Left ventricle myocardium superior (tissue), 1 donor: ENCODE measurements around the gene MC2R. TPM values are rescaled to one million over a fixed set of nuclear protein-coding genes. Genes with fewer than 3 reads are reported as not detected.

Experiments used
- ATAC-seq: fragments of 200-7000 bp; cut with Tn5 transposase; one replicate; pipeline ENCODE4 v1.9.1; 2020; ENCODE audit warnings: mild to moderate bottlenecking, moderate library complexity
- DNase-seq: peaks from one replicate; pipeline ENCODE4 v3.0.0-alpha.2; 2020
- intact Hi-C: fragments of 100-400 bp; cut with micrococcal nuclease; formaldehyde crosslinking; loops from one replicate; pipeline ENCODE4 v1.11.0; 2022
- long read RNA-seq: library from polyadenylated mRNA; unstranded; transcript quantifications from one replicate; pipeline ENCODE4 v2.0.0, GENCODE V29; 2021
- total RNA-seq: library from RNA; stranded (reverse); fragmentation: NEBNext Ultra II Directional; extraction: Animal tissue kit (Norgen Biotek cat#: 25700); gene quantifications from one replicate; pipeline ENCODE4 v1.2.1, GENCODE V29; 2021
- donor health status: DM: no; HTN: yes; CAD: no; lungs with severe emphysema.

Gene MC2R
- total RNA-seq = not detected
- long read RNA-seq = 0 reads

DNA sequence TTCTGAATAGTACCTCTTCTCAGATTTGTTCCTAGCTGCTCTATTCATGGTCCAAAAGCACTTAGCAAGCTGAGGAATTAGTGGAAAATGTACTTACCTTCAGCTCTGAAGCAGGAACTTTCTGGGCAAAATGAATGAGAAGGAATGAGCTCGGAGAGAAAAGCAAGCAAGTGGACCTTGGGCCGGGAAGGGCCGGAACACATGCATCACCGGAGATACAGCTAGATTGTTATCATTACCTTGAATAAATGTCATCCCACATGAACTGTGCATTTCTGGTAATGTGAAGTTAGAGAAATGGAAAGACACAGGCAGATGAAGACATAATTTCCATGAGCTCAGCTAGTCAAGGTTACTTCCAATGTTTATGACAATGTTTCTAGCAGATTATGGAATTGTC is at the start of gene MC2R:
TSS of gene MC2R (minus strand) at position 146 of the 400 bp plus-strand sequence. CDS start 30,018 bp downstream, outside the sequence.
- ATAC-seq = no peak
- intact Hi-C loops = no loop called here
- no peak for DNase-seq

DNA sequence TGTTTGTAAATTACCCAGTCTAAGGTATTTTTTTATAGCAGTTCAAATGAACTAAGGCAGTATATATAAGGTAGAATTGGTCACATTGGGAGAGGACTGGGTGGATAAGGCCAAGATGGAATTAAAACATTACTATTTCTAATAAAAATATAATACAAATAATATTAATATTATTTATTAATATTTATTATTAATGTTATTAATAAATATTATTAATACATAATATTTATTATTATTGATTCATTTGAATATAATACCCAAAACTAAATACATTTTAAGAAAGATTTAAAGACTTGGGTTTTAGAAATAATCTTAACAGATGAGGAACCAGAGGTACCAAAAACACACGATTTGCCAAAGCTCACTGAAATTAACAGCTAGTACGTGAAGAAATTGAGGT is 30.5 kb upstream of the MC2R start:
- ATAC-seq (no peak), DNase-seq (no peak)
- intact Hi-C loops = loop anchor here (10.0 kb wide), 1 partner anchor 59 kb away; no protein-coding TSS in a partner anchor

DNA sequence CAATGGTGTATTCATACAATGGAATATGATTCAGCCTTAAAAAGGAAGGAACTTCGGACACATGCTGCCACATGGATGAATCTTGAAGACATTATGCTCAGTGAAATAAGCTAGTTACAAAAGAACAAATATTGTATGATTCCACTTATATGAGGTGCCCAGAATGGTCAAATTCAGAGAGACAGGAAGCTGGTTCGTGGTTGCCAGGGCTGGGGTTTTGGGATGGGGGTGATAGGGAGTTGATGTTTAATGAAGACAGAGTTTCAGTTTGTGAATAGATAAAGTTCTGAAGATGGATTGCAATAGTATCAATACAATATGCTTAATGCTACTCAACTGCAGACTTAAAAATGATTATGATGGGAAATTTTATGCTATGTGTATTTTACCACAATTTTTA is 28.0 kb upstream of the MC2R start:
- DNase-seq (no peak), ATAC-seq (no peak)
- intact Hi-C loops = loop anchor here (10.0 kb wide), 1 partner anchor 61 kb away; no protein-coding TSS in a partner anchor

DNA sequence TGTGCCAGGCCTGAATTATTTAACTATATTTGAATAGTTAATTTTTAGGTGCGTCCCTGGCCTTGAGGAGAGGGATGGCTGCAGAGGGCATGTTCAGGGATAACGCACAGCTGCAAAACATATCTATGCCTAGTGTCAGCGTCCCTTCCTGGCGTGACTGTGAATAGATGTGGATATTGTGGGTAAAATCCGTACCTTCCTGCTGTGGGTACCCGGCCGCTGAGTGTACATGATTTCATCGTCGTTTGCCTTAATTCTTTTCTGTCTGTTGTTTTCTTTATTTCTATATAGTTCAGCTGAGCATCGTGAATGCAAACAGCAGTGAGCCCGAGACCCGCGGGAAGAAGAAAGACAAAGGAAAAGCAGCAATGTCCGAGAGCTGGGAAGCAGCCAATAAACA is 25.0 kb upstream of the MC2R start:
- ATAC-seq (no peak), DNase-seq (no peak)
- intact Hi-C loops = loop anchor here (10.0 kb wide), 1 partner anchor 64 kb away; no protein-coding TSS in a partner anchor

DNA sequence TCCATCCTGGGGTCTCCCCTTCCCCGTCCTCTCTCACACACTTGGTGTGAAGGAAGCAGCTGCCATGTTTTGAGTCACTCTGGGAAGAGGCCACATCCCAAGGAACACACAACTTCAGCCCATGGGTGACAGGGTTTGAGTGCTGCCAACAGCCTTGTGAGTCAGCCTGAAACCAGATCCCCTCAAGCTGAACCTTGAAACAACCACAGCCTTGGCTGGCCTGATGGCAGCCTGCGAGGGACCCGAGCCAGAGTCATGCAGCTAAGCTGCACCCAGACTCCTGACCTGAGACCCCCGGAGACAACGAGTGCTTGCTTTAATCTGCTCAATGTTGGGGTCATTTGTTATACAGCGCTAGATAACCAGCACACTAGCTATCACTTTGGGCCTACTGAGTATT is 19.3 kb upstream of the MC2R start:
- ATAC-seq (no peak), DNase-seq (no peak)
- intact Hi-C loops = no loop called here

DNA sequence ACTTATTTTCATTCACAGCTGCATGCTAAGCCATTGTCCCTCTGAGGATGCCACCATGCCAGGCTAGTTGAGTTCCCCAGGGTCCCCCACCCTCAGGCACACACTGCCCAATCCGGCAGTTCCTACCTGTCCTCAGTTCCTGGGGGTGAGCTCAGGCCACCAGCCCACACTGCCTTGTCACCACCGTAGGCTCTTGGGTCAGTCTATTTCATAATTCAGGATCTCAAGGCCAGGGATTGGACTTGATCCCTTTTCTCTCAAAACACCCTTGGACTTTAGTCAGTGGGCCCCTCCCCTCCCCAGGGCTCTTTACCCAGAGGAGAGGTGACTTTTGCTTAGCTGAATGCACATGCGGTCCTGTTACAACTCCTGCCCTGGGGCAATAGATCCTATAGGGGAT is 18.7 kb upstream of the MC2R start:
- intact Hi-C loops = no loop called here
- ATAC-seq (no peak), DNase-seq (no peak)

DNA sequence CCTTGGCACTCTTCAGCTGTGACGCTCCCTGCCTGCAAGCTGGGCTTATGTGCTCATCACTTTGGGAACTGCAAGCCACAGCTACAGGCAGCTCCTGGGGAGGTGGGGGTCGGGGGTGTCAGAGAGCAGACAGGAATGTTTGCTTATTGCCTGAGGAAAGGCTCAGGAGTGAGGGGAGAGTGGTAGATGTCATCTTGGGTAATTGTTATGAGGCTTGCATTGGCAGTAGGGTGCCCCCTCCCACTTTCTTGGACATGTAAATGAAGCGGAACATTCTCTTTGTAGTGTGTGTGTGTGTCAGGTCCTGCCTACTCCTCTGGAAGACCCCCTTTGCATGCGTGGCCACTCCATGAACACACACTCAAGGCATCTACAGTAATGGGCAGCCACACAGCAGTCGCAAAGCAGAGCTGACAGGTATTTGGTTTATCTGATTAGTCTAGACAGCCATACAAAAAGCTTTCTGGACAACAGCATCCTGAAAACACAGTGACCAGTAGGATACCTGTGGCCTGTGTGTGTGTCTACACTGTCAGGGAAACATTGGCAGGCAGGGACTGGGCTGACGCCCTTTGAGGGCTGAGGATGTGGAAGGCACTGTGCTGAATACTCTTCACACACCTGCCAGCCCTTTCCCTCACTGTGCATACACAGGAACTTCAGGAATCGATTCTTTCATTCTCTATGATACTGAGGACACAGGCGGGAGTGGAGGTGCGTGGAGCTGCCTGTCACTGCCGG is 17.1 kb upstream of the MC2R start:
- intact Hi-C loops = no loop called here
- no peak for ATAC-seq
- DNase-seq = no peak

DNA sequence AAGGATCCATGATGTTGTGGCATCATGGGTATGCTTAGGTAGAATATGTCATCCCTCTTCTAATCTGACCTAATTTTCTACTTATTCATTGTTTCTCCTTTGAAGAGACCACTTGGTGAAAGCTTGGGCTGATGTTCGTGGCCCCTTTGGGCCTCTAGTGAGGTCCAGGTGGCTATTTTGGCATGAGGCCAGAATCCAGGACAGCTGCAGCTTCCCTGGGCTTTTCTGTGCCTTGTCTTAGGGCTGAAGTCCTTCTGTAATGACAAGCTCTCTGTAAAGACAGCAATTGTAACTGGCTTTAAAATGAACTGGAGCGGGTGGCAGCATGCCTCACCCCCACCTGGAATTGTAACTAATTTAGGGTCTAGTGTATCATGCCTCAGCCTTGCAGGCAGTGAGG is 15.6 kb upstream of the MC2R start:
- ATAC-seq = no peak
- intact Hi-C loops = no loop called here
- no peak for DNase-seq

DNA sequence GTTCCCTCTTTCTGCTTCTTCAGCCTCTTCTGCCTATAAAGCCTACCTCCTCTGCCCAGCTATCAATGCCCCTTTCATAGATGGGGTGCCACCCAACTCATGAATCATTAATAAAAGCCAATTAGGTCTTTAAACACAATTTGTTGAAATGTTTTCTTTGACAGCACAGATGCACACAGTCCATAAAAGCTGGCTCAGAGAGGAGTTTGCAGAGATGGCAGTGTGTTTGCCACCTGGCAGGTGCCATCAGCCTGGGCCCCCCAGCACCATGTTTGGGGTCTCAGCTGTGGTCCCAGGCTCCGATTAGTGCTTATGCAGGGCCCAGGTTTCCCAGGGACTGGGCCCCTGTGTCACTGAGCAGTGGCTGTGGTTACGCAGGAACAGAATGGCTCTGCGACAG is 7.9 kb upstream of the MC2R start:
- DNase-seq (no peak), ATAC-seq (no peak)
- intact Hi-C loops = no loop called here

DNA sequence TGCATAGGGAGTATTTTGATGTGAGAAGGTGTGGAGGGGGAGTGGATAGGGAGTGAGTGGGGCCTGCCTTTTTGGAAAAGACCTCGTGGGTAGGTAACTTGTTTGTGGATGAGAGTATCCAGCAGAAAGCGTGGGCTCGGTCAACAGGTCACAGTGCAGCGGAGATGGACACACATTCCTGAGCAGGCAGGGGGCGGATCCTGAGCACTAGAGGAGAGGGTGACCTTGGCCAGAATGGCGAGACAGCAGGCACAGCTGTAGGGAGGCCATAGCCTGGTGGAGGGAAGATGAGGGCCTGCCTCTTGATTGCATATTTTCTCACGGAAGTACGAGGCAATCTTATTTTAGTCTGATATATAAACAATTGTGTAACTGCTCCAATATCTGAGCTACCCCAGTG is 3.6 kb upstream of the MC2R start:
- intact Hi-C loops = no loop called here
- no peak for DNase-seq
- ATAC-seq = no peak

DNA sequence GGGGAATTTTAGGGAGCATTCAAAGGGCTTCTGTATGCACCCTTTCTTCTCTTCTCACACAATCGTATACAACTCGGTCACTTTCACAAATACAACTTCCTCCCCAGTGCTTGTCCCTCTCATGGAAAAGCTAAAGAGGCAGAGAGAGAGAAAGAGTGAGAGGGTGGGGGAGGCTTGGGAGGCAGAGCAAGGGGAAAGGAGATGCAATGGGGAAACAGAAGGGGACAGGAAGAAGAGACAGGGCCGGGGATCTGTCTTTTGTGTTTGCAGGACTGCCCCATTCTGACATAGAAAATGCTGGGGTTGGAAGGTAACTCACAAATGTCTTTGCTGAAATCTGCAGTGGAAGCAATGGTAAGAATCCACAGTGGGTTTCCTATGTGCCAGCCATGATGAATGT is 2.1 kb upstream of the MC2R start:
- ATAC-seq (no peak), DNase-seq (no peak)
- intact Hi-C loops = no loop called here

DNA sequence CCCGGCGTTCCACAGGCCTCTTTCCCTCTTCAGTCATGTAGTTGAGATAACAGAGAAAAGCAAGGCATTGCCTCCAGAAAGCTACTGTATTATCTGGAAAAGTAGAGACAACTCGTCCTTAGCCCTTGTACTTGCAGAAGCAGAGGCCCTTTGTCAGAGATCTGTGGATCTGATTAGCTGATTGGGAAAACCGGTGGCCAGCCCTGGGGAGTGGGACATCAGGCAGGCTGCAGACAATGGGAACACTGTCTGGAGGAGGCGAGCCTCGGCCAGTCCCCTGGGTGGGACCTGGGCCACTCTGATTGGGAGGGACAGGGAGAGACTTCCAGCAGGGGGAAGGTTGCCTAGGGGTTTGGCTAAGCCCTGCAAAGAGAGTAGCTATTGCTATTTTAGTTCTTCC is 1.2 kb upstream of the MC2R start:
- intact Hi-C loops = no loop called here
- DNase-seq (no peak), ATAC-seq (peak; percentile 26)

DNA sequence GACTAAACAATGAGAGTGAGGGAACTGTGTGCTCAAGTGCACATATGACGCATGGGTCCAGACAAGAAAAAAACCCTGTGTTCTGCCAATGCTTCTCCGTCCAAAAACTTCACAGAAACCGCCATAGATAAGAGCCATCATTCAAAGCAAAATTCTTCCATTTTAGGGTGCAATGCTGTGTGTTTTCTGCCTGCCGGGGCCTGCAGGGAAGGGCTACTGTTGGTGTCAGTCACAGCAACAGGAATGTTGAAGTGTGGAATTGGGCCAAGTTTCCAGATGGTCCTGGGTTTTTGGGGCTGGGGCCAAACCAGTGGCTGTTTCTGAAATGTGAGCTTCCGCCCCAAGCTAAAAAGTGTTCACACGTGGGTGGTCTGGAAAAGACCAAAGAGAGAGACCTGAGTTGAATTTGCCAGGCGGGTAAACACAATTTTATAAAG is 677 bp upstream of the MC2R start:
- DNase-seq (peak; percentile 53), ATAC-seq (peak; percentile 89)
- intact Hi-C loops = no loop called here

DNA sequence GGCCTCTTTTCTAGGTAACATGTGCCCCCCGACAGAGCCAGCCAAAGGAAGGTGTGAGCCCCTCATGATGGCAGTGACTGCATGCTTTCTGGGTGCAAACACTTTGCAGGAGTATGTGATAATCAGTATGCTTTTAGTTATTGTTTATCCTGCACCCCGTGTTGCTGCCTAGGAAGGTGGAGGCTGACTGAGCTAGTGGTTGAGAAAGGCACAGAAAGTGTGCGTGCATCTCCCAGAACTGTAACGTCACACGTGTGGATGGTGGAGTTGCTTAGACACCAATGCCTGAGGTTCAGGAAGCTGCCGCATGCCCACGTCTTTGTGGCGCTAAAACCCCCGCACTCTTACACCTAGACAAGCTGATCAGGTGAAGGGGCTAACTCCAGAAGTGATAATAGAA is 580 bp downstream of the MC2R start:
- intact Hi-C loops = no loop called here
- ATAC-seq (no peak), DNase-seq (no peak)

DNA sequence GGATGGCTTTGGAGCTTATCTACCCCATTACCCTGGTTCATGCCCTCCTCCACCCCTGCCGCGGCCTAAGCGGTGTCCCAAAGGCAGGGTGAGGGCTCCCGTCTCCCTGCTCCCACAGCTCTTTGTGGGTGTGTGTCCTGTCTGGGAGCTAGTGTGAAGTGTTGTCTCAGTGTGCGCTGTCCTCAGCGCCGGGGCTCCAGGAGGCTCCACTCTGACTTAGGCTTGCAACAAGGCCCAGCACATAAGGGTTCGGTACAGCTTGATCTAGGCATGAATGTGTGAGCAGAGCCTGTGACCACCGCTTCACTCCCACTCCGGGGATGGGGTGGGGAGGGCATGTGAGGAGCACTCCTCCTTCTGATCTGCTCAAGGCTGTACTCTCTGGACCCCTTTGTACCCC is 1.2 kb downstream of the MC2R start:
- DNase-seq (no peak), ATAC-seq (no peak)
- intact Hi-C loops = no loop called here

DNA sequence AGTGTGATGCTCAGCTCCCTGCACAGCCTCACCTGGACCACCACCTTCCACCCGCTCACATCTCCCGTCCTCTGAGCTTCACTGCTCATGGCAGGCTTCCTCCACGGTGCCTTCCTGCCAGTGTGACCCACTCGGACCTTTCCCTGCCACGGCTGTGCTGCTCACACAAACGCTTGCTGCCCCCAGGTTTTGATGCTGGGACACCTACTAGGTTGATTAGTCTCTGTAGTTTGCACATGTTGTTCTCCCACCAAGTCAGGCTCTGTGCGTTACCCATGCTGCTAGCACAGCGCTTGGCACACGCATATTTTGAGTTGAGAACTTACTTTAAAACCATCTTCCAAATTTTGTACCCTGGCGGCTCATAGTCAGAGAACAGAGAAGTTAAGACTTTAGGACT is 2.1 kb downstream of the MC2R start:
- intact Hi-C loops = no loop called here
- DNase-seq (no peak), ATAC-seq (no peak)

DNA sequence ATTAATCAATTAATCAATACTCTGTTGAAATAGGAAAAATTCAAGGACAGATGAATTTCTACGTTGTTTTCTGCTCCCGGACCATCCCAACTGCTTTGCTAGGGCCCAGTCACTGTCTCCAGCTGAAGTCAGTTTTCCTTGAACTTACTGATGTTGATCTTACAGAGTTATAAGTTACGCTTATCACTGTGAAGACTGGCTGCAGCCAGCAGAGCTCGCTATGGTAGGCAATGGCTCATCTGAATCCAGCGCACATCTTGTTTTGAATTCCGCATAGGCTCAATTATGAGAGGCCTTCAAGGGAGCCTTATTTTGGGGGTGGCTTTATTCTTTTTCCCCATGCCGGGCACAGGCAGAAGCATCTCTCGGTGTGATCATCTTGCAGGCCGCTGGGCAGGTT is 2.7 kb downstream of the MC2R start:
- ATAC-seq (no peak), DNase-seq (no peak)
- intact Hi-C loops = no loop called here

DNA sequence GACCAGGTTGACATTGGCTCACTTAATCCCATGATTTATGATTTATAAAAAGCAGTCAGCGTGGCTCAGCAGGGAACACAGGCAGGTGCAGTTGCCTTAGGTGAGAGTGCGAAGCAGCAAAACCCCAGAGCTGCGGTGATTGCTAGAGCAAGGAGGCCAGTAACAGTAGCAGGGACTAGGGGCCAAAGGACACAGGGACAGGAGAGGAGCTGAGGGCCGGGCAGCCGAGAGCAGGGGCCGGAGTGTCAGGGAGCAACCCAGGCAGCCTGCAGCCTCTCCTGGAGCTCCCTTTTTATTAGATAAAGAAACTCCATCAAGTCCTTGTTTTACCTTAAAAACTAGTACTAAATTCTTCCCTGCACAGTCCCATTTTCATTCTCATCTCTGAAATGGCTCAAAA is 4.3 kb downstream of the MC2R start:
- no peak for DNase-seq
- ATAC-seq = no peak
- intact Hi-C loops = no loop called here

DNA sequence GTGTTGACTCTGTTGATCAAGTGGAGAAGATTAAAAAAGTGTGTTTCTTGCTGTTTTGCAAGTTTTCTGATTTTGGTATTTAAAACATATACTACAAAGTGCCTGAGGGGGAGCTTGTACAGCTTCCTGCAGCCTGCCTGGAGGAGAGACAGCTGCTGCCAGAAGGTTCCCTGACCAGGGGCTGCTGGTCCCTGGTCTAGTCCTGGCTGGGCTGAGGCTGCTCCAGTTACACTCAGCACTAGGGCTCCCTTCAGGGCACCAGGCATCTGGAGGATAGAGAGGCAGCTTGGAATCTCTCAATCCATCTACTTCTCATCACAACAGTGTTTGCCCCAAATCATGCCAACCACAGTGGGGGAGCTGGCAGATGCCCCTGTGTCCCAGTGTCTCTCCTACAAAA is 4.8 kb downstream of the MC2R start:
- DNase-seq (no peak), ATAC-seq (no peak)
- intact Hi-C loops = no loop called here

DNA sequence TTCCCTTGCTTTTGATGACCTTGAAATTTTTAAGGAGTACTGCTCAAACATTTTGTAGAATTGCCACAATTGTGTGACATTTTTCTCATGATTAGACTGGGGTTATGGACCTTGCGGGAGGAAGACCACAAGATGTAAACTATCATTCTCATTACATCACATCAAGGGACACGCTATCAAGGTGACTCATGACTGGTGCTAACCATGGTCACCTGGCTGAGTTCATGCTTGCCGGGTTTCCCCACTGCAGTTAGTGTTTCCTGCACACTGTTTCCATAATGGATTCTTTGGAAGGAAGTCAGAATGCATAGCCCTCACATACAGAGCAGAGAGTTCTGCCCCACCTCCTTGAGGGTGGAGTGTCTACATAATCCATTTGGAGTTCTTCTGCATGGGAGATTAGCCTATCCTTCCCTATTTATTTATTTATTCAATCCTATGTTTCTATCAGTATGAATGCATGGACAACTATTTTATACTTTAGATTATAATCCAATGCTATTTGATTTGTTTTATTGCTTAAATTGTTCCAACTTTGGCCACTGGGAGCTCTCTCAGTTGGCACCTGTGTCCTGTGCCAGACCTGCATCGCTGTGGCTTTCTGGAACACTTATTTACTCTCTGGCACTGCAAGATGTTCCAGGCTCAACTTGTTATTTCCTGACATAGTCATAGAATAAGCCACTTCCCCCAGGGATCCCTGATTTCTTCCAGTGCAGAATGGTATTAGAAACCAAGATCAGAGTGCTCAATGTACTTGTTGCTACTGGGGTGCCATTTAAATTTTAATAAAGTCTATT is 6.0 kb downstream of the MC2R start:
- intact Hi-C loops = no loop called here
- ATAC-seq (no peak), DNase-seq (no peak)

DNA sequence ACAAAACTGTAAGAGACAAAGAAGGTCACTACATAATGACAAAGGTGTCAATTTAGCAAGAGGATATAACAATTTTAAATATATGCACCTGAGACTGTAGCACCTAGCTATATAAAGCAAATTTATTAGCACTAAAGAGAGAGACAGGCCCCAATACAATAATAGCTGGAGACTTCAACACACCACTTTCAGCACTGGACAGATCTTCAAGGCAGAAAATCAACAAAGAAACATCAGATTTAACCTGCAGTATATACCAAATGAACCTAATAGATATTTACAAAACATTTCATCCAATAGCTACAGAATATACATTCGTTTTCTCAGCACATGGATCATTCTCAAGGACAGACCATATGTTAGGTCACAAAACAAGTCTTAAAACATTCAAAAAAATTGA is 14.7 kb downstream of the MC2R start:
- intact Hi-C loops = no loop called here
- no peak for ATAC-seq
- DNase-seq = no peak
